Measurements from ENCODE around the gene SSR2.

Gene SSR2

DNA sequence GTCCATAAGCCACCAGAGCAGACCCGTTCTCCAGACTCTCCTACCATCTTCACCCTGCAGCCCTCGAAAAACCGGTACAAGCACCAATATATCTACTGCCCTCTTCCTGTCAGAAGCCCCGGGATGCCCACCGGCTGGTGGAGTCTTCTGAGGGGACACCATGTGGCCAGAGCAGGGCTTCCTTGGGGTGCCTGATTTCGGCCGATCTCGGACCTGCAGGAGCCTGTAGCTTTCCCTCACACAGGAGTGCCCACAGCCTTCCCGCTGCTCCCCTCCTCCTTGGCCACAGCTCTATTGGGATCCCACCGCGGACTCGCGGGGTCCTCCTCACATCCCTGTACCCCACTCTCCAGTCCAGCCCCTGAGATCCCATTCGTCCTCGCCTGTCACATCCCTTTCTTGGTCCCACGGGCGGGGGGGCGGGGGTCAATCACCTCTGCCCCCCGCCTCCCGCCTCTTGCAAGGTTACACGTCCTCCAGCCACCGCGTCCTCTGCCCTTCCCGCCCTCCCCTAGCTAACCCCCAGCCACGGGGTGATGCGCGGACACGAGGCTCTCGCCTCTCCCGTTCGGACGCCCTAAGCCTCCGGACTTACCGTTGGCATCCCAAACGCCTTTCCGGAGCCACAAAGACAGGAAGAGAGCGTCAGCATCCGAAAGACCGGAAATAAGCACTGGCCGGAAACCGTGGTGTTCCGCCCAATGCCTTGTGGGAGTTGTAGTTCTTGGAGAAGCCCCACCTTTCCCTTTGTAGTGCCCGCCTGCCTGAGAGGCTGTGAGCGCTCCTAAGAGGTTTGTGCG is at the start of gene SSR2:
Gene SSR2, minus strand, starts transcription at position 659 of the 800 bp plus-strand sequence. CDS start 784 bp downstream, outside the sequence.
- DNase-seq (ENCODE audit: low read depth) = peak; percentile 81

DNA sequence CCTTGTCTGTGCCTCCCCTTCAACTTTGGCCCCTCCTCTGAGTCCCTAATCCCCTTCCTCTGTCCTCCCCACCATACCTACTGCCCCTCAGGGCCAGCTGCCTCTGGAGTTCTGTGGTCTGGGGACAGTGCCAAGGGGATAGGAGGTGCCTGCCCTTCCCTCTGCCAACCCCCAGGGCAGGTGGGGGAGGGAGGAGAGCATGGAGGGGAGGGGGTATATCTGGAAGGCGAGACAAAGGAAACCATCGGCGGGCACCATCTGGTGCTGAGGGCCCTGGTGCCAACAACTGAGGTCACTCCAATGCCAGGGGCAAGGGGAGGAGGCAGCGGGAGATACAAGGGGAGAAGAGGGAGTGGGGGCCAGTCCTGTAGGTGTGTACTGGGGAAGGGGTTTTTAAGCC is 49.8 kb upstream of the SSR2 start:
- DNase-seq (ENCODE audit: low read depth) = no peak

GRCh38 chr1:156069490-156070455 is 49.0 kb upstream of the SSR2 start:
- DNase-seq (ENCODE audit: low read depth) = no peak

DNA sequence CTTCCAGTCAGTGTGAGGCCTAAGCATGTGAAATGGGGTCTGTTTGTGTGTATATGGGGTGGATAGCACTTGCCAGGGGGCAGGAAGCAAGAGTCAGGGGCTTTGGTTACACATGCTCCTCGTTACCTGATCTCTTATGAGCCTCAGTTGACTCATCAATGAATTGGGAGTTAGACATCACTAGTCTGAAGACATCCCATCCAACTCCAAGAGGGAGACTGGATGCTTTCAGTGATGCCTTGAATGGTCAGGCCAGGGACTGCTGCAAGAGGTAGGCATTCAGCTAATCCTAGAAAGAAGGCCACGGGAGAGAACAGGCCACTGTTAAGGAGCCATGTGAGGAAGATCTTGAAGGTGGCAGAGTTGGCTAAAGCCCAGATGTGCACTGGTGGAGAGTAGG is 46.5 kb upstream of the SSR2 start:
- DNase-seq (ENCODE audit: low read depth) = no peak

DNA sequence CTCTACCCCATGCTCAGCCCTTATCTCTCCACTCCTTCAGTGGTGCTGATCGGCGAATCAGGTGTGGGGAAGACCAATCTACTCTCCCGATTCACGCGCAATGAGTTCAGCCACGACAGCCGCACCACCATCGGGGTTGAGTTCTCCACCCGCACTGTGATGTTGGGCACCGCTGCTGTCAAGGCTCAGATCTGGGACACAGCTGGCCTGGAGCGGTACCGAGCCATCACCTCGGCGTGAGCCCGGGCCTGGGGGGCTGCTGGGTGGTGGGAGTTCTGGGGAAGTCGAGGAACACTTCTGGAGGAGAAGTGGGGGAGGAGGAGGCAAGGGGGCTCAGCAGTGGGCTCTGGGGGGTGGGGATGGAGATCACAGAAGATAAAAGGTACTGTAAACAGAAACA is 45.1 kb upstream of the SSR2 start:
- DNase-seq (ENCODE audit: low read depth) = no peak

DNA sequence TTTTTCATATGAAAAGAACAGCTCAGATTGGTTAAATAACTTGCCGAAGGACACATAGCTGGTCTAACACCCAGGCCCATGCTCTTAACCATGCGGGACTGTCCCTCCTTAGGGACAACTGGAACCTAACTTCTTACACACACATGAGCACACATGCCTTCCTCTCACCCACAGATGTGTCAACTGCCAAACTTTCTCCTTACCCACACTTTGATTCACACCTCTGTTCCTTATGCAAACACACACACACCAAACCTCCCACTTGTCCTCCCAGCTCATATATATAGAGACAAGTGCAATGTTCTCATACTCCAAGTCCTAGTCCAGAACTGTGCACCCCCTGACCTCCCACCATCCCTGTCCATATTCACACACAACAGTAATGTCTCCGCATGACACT is 44.5 kb upstream of the SSR2 start:
- no peak for DNase-seq (ENCODE audit: low read depth)

DNA sequence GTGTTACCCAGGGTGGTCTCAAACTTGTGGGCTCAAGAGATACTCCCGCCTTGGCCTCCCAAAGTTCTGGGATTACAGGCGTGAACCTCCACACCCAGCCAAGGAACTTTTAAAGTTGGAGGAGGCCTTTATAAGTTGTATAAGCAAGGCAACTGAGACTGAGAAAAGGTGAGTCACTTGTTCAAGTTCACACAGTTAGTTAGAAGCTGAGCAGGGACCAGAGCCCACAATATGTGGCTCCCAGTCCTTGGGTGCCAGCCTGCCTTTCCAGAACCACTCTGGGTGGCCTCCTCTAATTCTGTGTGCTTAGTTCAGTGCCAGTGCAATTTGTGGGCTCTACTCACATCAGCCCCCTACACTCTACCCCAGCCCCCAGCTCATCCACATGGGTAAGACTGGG is 43.9 kb upstream of the SSR2 start:
- DNase-seq (ENCODE audit: low read depth) = no peak

- no peak for DNase-seq (ENCODE audit: low read depth)
Measured at GRCh38 chr1:156063997-156064285, 43.2 kb upstream of the SSR2 start.

- no peak for DNase-seq (ENCODE audit: low read depth)
Measured at GRCh38 chr1:156062189-156062588, 41.4 kb upstream of the SSR2 start.

GRCh38 chr1:156060937-156061636 is 40.3 kb upstream of the SSR2 start, which contains the start of gene RAB25:
TSS of gene RAB25 (plus strand) at chr1:156061160. CDS start at chr1:156061401, 241 bp downstream.
- no peak for DNase-seq (ENCODE audit: low read depth)

GRCh38 chr1:156056326-156056849 is 35.6 kb upstream of the SSR2 start:
- DNase-seq (ENCODE audit: low read depth) = no peak

DNA sequence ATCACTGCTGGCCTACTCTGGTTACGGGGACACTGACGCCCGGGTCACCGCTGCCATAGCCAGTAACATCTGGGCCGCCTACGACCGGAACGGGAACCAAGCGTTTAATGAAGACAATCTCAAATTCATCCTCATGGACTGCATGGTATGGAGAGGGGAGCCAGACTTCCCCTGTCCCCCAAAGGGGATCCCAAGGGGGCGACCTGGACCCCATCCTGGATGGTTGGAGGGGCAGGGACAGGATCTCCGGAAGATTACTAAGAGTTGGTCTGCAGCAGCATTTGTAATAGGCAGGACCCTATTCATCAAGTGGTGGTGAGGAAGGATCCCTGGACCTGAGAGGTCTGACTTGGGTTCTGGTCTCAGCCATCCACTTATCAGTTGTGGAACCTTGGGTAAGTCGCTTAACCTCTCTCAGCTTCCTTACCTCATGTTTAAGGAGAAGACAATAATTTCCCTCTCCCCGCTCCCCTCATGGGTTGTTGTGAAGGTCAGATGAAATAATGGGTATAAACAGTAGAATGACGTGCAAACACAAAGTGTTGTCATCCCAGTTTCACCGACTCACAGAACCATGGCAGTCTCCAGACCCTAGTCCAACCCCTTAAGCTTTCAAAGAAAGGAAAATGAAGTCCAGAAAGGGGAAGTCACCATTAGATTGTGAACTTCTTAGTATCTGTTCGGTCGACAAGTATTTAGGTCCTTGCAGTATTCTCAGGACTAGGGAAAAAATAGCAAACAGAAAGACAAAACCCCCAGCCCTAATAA is 34.7 kb upstream of the SSR2 start:
- no peak for DNase-seq (ENCODE audit: low read depth)

DNA sequence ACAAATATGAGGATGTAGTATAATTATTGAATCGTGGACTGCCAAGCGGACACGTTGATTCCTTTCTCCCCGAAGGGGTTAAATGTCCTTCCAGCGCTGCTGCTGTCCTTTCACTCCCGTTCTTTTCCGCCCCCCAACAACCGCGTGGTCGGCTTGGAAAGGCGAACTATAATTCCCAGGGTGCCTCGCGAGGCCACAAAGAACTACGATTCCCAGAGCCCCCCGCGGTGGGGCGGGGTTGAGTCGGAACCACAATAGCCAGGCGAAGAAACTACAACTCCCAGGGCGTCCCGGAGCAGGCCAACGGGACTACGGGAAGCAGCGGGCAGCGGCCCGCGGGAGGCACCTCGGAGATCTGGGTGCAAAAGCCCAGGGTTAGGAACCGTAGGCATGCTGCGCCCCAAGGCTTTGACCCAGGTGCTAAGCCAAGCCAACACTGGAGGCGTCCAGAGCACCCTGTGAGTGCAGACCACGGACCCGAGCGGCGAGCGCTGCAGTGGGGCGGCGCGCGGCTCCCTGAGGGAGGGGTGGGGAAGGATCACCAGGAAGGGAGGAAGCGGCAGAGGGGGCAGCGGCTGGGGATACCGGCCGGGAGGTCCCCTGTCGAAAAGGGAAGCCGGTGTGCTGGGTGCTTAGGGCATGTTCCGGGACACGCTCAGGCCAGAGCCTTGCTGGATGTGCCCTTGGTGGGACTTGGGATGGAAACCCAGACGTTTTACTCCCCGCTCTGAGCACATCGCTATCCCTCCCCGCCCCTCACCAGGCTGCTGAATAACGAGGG is 33.9 kb upstream of the SSR2 start, which contains the start of gene LAMTOR2:
Gene LAMTOR2, plus strand, starts transcription at position 283 of the 781 bp plus-strand sequence. Its CDS starts 108 bp downstream, at position 391.
- DNase-seq (ENCODE audit: low read depth) = peak; percentile 96

DNA sequence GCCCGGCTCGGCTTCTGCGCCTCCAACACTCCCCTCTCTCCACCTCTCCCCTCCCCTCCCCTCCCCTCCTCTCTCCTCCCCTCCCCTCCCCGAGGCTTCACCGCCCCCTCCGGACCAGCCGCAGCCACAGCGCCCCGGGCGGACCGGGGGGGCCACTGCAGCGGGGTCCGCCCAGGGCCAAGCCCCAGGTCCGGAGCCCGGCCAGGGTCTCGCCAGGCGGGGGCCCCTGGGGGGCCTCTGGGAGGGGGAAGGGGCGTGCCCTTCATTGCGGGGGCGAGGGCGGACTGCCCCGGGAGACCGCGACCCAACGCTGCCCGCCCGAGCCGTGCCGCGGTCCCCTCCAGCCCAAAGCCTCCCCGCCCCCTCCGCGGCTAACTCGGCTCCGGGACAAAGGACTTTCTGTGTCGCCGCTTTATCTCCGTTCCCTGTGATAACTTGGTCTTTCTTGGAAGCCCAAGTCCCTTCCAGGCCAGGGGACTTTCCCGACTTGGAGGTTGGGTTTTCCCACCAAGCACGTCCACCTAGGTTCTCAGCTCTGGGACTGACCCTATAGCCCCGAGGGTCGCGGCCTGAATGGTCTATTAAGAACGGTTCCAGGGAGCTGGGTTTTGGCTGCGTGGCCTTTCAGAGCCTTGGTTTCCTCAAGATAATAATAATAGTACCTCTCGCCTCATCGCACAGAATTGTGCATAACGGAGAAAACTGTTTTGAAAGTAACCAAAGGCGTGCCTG is 33.2 kb upstream of the SSR2 start, which contains the start of gene UBQLN4:
Gene UBQLN4, minus strand, starts transcription at position 31 of the 732 bp plus-strand sequence. CDS start 97 bp downstream, outside the sequence.
- peak; percentile 75 for DNase-seq (ENCODE audit: low read depth)

DNA sequence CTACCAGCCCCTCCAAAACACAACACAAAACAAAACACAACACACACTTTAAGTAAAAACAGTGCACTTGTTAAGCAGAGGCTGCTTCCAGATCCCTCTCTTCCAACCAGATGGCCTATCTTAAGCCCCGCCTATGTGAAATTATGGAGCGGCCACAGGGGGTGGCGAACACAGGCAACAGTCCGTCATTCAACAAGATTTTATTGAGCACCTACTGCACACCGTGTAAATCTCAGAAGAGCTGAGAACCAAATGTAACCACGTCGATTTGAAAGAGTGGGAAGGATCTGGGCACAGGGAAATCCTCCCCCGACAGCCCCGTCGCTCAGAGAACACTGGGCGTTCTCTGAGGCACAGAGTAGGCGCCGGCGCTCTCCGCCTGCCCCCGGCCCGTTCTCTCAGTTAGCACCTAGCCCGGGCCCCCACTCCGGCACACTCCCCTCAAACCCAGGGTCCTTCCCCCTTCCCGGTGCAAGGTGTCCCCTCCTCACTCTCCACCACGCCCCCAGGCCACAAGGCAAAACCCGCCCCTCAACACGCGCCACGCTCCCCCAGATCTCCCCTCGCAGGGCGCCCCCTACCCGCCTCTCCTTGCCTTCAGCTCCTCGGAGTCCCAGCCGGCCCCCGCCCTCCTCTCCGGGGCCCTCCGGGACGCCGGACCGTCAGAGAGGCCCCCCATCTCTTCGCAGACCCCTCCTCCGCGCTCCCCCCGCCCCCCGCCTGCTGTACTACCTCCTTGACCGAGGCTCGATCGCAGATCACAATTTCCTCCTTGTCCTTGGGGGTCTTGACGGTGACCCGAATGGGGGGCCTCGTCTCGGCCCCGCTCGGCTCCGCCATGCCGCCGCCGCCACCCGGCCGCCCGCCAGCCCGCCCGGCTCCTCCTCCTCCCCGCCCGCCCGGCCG is 32.4 kb upstream of the SSR2 start:
- DNase-seq (ENCODE audit: low read depth) = peak; percentile 56

DNA sequence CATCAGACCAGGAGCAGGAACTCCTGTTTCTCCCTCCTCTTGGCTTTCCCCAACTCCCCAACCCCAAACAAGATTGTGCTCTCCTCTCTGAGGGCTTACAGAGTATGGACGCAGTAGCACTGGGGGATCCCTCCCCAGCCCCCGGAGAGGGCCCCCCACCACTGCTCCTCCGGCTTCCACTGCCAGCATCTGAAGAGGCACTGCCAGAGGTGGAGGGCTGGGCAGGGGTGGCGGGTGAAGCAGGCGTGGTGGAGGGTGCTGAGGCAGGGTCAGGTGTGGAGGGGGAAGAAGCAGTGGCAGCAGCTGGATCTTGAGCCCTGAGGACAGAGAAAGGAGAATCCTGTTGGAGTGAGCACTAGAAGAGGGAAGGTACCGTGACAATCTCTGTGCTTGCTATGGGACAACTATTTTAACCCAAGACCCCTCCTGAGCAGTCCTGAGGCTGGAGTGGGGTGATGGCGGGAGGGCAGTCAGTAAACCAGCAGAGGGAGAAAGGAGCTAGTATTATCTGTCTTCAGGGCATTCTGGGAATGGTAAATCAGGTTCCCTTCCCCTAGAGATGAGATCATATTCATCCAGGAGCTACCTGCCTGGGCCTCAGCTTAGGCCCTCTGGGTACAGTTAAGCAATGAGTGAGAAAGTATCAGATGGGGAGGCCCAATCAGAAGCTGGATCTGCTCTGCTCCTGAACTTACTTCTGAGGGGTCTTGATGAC is 30.4 kb upstream of the SSR2 start:
- DNase-seq (ENCODE audit: low read depth) = no peak

- DNase-seq (ENCODE audit: low read depth) = no peak
Measured at GRCh38 chr1:156050376-156050775, 29.6 kb upstream of the SSR2 start.

Data from activated T-cell treated with anti-CD3 and anti-CD28 coated beads for 24 hours (primary cell).